HL-60/S4 treated with retinoic acid at 250 ng/mL for 4 days and 3 days (cell line): ENCODE data around the gene SLC38A10.

Experiments
- in situ Hi-C: fragments of 300-500 bp; cut with MboI; formaldehyde crosslinking; loops from 2 replicates; pipeline ENCODE4 v1.7.0; 2022; ENCODE audit warnings: low sequenced_read_pairs

Gene SLC38A10

DNA sequence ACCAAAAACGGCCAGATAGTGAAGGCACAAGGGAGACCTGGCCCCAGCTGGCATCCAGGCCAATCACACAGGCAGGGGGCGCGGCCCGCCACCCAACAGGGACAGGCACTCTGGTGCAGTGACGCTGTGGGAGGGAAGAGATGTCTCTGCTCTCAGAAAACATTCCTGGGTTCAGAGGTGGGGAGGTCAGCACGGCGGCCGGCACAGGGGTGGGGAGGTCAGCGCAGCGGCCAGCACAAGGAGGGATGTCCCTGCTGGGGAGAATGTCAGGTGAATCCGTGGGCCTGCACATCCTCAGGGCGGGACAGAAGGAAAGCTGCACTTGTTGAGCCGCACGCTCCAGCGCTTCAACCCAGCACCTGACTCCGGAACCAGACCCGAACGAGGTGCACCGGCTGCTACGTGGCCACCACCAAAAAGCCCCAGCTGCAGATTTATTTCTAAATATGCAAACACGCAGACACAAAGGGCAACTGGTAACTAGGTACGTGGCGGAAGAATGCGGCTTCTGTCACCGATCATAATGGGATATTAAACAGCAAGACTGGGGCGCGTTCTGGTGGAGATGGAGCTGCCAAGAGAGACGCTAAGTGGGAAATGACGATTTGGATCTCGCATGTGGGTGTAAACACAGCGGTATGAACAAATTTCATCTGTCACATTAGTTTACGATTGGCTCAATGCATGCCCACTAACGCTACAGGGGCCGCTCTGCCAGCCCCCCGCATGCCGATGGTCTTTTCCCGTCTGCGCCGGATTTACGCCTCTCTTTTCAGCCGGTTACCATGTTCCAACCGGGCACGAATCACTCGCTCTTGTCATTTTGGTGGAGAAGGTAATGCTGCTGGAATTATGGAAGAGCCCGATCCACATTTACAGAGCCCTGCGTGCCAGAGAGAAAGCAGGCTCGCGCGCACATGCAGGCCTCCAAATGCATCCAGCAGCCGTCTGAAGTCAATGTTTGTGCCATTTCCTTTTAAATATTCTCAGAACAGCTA, 15.5 kb downstream of the SLC38A10 start:
- in situ Hi-C loops = no loop called here

DNA sequence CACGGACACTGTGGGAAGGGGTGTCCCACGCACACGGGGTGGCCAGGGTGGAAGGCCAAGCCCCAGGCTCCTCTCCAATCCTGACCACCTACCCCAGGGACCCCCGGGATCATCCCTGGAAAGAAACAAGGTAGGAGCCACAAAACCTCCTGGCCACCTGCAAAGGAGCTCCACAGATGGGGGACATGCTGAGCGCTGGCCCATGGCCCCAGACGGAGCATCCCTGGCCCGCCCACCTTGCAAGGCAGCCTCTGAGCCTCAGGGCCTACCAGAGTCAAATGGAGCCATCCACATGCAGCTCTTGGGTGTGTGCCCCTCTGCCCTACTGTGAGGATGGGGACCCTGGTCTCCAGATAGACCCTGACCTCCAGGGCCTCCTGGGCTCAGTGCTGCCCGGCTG, 16.3 kb downstream of the SLC38A10 start:
- in situ Hi-C loops = no loop called here

DNA sequence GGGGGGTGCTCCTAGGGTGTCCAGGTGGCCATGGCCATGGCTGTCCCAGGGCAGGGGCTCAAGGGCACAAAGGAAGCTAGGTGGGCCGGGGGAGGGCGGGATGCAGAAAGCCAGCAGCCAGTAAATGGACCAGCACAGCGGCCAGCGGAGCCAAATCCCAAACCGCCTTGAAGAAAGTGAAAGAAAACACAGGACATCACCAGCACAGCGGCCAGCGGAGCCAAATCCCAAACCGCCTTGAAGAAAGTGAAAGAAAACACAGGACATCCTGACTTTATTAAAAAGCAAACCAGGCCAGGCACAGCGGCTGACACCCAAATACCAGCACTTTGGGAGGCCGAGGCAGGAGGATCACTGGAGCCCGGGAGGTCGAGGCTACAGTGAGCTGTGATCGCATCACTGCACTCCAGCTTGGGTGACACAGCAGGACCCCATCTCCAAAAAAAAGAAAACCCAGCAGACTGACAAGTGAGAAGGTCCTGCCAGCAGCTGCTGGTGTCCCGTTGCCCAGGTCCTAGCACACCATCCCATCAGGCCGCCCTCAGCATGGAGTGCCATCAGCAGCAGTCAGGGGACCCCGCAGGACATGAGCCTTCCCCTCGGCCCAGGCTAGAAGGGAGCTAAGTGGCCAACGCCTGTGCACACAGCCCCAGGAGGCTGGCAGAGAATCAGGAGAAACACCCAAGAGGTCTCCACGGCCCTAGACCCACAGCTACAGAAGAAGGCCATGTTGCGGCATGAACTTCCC, 17.0 kb downstream of the SLC38A10 start:
- in situ Hi-C loops = no loop called here

DNA sequence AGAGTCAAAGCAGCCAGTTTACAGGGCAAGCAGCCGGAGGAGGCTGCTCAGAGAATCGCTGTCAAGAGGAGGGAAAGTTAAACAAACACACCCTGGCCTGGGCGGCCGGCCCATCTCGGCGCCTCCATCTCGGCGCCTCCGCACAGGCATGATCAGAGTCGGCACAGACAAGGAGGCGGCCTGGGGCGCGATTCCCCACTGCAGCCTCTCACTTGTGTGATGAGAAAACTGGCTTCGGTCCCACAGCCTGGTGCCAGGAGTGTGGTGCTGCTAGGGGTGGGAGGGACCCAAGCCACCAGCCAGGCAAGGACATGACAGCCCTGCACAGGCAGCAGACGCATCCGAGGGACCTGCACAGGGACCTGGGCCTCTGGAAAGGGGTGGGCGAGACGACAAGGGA, 17.7 kb downstream of the SLC38A10 start:
- in situ Hi-C loops = no loop called here

DNA sequence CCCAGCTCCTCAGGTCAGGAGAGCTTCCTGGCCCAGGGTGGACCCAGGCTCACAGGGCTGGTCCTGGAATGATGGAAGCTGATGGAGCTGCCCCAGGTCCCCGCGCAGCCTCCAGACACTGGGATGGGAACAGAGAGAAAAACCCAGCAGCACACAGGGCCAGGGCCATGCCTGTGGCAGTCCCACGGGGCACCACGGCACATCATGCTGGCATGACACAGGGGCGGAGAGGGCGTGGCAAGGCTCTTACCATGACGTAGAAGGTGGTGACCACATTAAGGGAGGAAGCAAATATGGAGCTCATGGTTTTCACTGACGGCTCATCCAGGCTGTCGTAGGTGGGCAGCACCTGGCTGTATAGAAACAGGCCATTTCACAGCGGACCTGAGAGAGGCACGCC, 18.3 kb downstream of the SLC38A10 start:
- in situ Hi-C loops = no loop called here

DNA sequence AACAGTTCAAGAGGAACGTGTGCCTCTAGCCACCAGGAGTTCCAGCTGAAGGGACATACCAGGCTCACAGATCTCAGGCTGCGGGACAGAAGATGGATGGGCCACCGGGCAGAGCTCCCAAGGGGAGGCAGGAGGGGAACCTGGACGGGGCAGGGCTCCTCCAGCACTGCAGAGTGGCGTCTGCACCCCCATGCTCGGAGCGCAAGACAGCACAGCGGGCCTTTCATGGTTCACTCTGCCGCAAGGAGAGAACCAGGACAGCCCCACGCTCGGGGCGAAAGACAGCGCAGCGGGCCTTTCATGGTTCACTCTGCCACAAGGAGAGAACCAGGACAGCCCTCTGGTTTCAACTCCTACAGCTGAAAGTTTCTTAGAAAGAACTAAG, 20.6 kb downstream of the SLC38A10 start:
- in situ Hi-C loops = no loop called here

DNA sequence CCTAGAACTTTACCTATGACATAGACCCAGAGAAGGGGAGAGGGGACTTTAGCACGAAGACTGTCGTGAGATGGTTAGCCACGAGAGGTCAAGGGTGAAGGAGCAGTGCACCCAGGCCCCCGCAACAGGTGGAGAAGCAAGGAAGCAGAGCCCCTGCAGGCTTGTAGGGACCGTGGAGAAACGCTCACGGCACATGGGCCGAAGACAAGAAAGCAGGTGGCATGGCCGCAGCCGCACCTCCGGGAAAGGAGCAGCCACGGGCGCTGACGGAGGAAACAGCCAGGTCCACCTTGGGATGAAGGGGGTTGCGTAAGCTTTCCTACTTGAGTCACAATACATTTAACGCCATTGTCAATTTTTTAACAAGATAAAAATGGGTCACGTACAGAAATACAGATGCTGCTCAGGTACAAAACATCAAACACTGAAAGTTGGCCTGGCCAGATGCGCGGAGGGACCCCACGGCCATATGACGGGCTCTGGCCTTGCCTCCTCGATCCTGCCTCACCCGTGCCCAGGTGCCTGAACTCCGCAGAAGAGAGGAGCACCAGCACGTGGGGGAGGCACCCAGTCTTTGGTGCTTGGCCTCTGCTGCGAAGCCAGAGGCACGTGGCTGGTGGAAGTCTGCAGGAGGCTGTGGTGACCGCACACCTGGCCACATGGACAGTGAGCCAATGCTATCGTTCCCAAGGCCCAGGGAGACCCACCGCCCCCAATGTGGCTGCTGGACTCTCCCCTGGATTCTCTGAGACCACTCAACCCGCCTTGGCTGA, 21.2 kb downstream of the SLC38A10 start:
- in situ Hi-C loops = no loop called here

DNA sequence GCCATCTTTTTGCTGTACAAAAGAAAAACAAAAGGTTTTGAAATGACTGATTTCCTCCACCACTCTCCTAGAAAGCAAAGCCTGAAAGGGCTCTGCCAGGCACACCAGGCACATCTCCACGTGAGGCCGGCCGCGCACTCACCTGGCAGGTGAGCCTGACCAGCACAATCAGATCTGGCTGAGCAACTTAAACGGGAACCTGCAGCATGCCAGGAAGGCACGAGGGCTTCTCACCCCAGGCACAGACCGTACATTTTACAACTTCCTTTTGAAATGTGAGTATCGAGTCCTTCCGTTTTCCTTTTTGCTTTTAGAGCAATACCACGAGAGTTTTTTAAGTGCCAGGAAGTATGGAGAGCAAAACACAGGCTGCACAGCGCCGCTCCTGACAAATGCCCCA, 22.5 kb downstream of the SLC38A10 start:
- in situ Hi-C loops = no loop called here

DNA sequence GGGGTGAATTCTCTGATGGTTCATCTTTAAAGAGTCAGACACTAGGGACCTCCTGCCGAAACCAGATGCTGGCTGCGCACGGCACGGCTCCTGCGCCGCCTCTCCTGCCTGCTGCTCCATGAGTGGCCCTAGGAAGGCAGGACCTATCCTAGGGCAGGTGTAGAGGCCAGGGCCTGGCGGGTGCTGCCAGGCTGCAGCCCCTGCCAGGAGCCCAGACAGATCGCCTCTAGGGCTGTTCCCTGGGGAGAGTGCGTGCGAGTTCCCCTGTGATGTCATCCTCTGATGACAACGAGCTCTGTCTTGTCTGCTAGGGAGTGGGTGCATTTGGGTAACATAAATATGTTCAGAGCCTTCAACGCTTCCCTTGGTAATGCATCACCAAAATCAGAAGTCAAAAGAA, 23.9 kb downstream of the SLC38A10 start:
- in situ Hi-C loops = no loop called here

DNA sequence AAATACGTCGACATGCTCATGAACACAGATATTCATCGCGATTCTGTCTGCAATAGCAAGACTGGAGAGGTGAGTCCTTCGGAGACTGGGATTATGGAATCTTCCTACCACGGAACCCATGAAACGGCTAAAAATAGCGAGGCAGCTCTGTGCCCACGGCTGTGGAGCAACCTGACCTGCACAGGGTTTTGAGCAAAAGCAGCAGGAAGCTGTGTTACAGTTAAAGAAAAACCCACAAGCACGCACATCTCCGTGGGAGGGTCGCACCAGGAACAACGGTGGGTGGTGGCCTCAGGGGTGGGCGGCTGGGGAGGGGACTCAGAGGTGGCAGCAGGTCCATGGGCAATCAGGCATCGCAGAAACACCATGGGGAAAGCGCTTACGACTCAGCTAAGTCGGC, 24.8 kb downstream of the SLC38A10 start:
- in situ Hi-C loops = no loop called here

DNA sequence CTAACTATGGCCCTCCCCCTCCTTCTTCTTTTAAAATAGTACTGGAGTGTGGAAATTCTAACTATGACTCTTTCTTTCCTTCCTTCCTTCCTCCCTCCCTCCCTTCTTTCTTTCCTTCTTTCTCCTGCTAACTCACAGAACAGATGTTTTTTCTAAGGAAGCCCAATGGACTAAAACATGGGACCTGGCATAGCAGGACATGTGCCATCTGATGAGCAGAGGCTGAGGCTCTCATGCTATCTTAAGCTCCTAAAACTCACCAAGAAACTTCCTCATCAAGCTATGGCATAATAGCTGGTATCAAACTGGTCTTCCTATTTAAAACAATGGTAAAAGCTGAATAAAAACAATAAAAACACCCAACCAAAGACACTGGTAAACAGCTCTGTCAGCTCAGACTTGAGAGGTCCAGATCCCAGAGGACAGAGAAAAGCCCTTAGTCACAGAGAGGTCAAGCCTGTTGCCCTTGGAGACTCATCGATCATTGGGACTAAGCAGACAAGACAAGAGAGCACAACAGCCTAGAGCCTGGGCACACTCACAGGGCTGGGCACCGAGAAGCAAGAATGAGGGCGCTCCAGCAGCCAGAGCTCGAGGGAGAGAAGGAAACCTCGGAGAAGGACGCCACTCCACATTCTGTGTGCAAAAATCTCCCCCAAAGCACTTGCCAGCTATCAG, 27.6 kb downstream of the SLC38A10 start:
- in situ Hi-C loops = loop anchor here (10.0 kb wide), 1 partner anchor 217 kb away; no protein-coding TSS in a partner anchor

DNA sequence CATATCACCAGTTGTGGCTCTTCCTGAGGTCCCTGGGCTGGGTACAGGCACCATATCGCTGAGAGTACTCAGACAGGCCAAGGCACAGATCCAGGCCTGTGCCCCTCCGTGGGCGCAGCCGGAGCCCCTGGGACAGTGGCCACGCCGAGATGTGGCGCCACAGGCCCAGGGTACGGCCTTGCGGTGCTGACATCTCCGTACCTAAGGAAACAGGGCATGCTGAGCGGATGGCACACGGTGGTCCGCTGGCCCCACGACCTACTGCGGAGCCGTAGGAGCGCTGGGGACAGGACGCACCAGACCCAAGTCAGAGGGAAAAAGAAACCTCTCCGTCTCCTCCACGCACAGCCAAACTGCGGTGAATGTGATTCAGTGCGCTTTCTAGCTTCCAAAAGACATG, 29.5 kb downstream of the SLC38A10 start:
- in situ Hi-C loops = loop anchor here (10.0 kb wide), 1 partner anchor 219 kb away; no protein-coding TSS in a partner anchor

DNA sequence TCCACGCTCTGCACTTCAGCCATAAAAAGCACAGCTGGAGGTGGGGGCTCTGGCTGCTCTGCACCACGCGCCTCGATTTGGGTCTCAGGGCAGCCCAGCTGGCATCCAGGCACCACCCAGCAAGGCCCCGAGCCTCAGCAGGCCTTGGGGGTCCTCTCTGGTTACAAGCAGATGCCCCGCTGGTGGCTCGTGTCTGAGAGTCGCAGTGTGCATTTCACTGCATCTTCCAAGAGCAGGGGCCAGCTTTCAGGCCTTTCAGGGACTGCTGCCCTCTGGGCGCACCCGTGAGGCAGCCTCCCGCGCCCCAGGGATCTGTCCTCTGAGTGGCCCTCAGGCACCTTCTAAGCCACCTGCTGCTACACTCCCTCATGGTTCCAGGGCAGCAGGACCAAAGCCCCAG, 30.5 kb downstream of the SLC38A10 start:
- in situ Hi-C loops = loop anchor here (10.0 kb wide), 1 partner anchor 220 kb away; no protein-coding TSS in a partner anchor

DNA sequence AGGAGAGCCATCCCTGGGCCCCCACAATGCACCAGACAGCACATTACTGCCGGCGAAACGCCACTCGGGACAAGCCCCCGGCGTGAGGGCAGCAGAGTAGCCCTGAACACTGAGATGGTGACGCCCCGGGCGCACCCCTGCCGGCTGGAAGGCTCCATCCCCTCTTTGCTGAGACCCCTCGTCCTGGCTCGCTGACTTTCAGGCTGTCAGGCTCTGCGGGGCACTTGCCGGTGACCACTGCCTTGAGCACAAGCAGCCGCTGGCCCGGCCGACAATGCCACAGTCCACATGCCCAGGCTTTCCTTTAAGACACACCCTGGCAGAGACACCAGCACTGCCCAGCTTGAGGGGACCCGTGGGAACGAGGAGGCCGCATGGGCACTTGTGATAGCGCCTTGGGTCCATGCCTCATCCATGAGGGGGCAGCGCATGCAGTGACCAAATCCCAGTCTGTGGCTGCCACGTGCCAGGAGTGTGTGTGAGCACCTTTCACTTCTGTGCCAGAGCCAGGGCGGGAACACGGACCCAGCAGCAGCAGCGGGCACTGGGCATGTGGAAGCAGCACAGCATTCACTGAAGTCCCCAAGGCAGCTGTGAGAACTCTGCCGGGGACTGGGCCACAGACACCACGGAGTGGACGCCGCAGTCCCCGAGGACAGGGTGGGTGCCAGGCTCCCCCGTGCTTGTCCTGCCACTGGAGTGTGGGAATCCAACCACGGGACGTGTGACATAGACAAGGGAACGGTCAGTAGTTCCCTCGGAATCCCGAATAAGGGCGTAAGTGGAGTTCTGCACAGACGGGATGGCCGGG, 31.5 kb downstream of the SLC38A10 start:
- in situ Hi-C loops = loop anchor here (10.0 kb wide), 1 partner anchor 221 kb away; no protein-coding TSS in a partner anchor

DNA sequence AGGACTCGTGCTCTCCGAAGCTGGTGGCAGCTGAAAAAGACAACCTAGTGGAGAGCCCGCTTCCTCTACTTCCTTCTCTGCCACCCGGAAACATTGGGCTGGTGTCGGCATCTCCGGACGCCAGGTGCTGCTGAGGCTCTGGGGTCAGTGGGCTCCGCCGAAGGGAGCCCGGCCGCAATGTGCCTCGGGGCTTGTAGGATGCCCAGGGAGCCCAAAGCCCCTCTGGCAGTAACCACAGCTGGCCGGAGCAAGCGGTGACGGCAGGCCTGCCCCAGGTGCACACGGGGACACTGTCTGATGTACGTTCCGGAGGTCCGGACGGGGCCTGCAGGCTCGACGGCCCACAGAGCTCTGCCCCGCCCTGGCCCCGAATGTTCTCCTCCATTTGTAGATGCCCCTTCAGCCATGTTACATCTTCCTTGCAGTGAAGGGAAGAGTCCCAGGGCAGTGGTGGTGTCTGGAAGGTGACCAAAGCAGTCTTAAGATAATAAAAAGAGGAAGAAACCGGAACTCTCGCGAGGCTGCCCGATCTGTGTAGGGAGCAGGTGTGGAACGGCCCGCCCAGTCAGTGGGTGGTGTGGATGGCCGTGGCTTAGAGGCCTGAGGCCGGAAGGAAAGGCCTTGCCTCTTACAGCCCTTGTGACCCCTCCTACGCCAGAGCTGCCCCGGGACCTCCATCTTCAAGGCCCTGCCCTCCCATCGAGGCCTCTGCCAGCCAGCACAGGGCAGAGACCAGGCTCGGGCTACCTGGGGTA, 33.3 kb downstream of the SLC38A10 start:
- in situ Hi-C loops = loop anchor here (10.0 kb wide), 1 partner anchor 223 kb away; no protein-coding TSS in a partner anchor

DNA sequence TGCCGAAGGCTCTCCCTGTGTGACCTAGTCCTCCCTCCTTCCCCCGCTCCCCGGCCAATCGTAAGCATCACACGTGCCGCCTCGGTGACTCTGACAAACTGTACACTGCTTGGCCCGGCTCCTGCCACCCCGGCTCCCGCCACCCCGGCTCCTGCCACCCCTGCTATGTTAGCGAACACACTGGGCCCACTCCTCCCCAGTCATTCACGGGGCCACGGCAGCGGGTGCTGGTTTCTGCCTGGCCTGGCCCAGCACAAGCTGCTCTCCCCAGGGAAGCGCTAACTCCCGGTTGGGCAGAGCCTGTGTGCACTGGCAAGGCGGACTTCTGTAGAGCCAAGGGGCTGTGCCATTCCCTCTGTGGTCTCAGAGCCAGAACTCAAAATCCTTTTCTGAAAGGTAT, 34.0 kb downstream of the SLC38A10 start:
- in situ Hi-C loops = loop anchor here (10.0 kb wide), 1 partner anchor 224 kb away; no protein-coding TSS in a partner anchor

DNA sequence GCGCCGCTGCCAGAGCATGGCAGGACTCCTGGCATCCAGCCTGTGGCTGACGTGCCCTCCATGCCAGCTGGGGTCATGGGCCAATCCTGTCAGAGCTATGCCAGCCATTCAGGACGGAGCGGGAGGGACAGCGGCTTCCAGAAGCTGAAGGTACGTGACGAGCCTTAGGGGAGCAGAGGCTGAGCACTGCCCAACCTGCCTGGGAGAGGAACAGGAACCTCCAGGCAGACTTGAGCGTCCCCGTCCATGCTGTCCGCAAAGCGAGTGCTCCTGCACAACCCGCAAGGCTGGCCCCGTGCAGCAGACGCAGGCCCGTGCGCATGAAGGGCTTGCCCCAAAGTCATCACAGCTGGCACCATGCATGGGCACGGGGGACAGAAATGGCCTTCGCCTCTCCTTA, 34.5 kb downstream of the SLC38A10 start:
- in situ Hi-C loops = loop anchor here (10.0 kb wide), 1 partner anchor 224 kb away; no protein-coding TSS in a partner anchor

DNA sequence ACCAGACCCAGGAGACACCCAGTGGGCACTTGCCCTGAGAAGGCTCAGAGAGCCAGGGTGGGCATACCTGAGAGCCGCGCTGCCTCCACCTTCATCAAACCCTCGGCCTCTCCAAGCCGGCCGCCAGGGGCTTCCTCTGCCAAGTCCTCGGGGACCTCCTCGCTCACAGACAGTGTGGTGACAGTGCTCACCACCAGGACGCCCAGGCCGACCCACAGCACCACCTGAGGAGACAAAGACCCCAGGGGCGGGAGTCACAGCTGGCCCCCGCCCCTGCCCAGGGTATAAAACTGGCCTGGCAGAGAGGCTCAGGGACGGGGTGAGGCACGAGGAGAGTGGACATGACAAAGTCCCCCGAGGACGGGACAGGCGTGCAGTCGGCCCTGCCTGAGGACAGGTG, 34.9 kb downstream of the SLC38A10 start:
- in situ Hi-C loops = loop anchor here (10.0 kb wide), 1 partner anchor 225 kb away; no protein-coding TSS in a partner anchor
